Astrocyte (in vitro differentiated cells and primary cell): ENCODE data around the gene CERT1. TPM values are rescaled to one million over a fixed set of nuclear protein-coding genes. Genes with fewer than 3 reads are reported as not detected.

ENCODE experiments used
- DNase-seq: peaks from one replicate; pipeline ENCODE4 v3.0.0-alpha.2; 2010; ENCODE audit warnings: low read depth
- FAIRE-seq: peaks from 2 replicates; lab custom pipeline; 2011; peaks lifted over from hg19 to GRCh38; lab: Jason Lieb, UNC
- H2AFZ ChIP-seq: 2 replicates; pipeline ENCODE4 v1.6.0; 2012; ENCODE audit warnings: low read depth, low read length, inconsistent platforms
- H3K27ac ChIP-seq: 2 replicates; pipeline ENCODE4 v1.5.1; 2011; ENCODE audit warnings: low read depth, low read length, inconsistent platforms
- H3K27me3 ChIP-seq: 2 replicates; pipeline ENCODE4 v1.6.0; 2011; ENCODE audit warnings: low read length, inconsistent platforms; ENCODE audit not compliant: insufficient read depth
- H3K36me3 ChIP-seq: 2 replicates; pipeline ENCODE4 v1.5.1; 2011; ENCODE audit warnings: low read length, inconsistent platforms; ENCODE audit not compliant: insufficient read depth
- H3K4me1 ChIP-seq: 2 replicates; pipeline ENCODE4 v1.5.1; 2011; ENCODE audit warnings: low read length, inconsistent platforms; ENCODE audit not compliant: insufficient read depth
- H3K4me2 ChIP-seq: 2 replicates; pipeline ENCODE4 v1.6.0; 2012; ENCODE audit warnings: low read length, inconsistent platforms
- H3K4me3 ChIP-seq: 2 replicates; pipeline ENCODE4 v1.5.1; 2011; ENCODE audit warnings: low read depth, mild to moderate bottlenecking, low read length, inconsistent platforms; ENCODE audit not compliant: insufficient read depth
- H3K79me2 ChIP-seq: 2 replicates; pipeline ENCODE4 v1.6.0; 2012; ENCODE audit warnings: mild to moderate bottlenecking, low read length, inconsistent platforms; ENCODE audit not compliant: insufficient read depth
- H3K9ac ChIP-seq: 2 replicates; pipeline ENCODE4 v1.6.0; 2012; ENCODE audit warnings: mild to moderate bottlenecking, low read length, inconsistent platforms
- H3K9me3 ChIP-seq: 2 replicates; pipeline ENCODE4 v1.5.1; 2012; ENCODE audit warnings: low read depth, mild to moderate bottlenecking, low read length, inconsistent platforms; ENCODE audit not compliant: insufficient read depth
- H4K20me1 ChIP-seq: 2 replicates; pipeline ENCODE4 v1.6.0; 2012; ENCODE audit warnings: low read length, inconsistent platforms; ENCODE audit not compliant: insufficient read depth
- H3K27ac Mint-ChIP-seq: one replicate; pipeline ENCODE4 v1.8.0; 2021; ENCODE audit warnings: mild to moderate bottlenecking, mixed read lengths; ENCODE audit not compliant: unreplicated experiment
- H3K27me3 Mint-ChIP-seq: one replicate; pipeline ENCODE4 v1.8.0; 2021; ENCODE audit warnings: low read depth, mixed read lengths; ENCODE audit not compliant: unreplicated experiment
- H3K36me3 Mint-ChIP-seq: one replicate; pipeline ENCODE4 v1.8.0; 2021; ENCODE audit warnings: low read depth, mixed read lengths; ENCODE audit not compliant: unreplicated experiment
- H3K4me1 Mint-ChIP-seq: one replicate; pipeline ENCODE4 v1.8.0; 2021; ENCODE audit warnings: low read depth, mixed read lengths; ENCODE audit not compliant: unreplicated experiment
- H3K4me3 Mint-ChIP-seq: one replicate; pipeline ENCODE4 v1.8.0; 2021; ENCODE audit warnings: mild to moderate bottlenecking, moderate library complexity, mixed read lengths; ENCODE audit not compliant: unreplicated experiment
- H3K9me3 Mint-ChIP-seq: one replicate; pipeline ENCODE4 v1.8.0; 2021; ENCODE audit warnings: mild to moderate bottlenecking, mixed read lengths; ENCODE audit not compliant: unreplicated experiment
- EZH2 ChIP-seq: IDR thresholded peaks from 2 replicates; pipeline ENCODE4 v1.6.1; 2012; ENCODE audit warnings: mild to moderate bottlenecking, low read length, inconsistent platforms; ENCODE audit not compliant: insufficient read depth
- total RNA-seq: library from RNA; stranded (reverse); gene quantifications from 2 replicates; pipeline ENCODE4 v1.2.1, GENCODE V29; 2021
- TF ChIP-seq, protein P1 (sequence below): IDR thresholded peaks from 2 replicates; pipeline ENCODE4 v1.5.1; 2011; ENCODE audit warnings: low read depth, mild to moderate bottlenecking, inconsistent platforms, low read length, moderate library complexity; ENCODE audit not compliant: insufficient read depth

CERT1 gene
- total RNA-seq, 1 donor from 2014 or later: 29.6 TPM

DNA sequence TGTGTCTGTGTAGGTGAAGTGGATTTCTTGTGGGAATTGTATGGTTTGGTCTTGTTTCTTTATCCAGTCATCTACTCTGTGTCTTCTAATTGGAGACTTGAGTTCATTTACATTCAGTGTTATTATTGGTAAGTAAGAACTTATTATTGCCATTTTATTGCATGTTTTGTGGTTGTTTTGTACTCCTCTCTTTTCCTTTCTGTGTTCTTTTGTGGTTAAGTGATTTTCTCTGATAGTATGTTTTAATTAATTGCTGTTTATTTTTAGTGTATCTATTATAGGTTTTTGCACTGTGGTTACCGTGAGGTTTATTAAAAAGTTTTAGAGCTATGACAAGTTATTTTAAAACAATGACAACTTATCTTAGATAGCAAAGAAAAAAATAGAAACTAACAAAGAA is 8.3 kb upstream of the CERT1 start:
- Mint-ChIP-seq H3K36me3 (peaks cover 12% of the 10 kb centered on the region), H3K4me1 (peaks cover 19% of the 10 kb centered on the region), H3K4me3 (no peak overlapping the region), H3K9me3 (peaks cover 6% of the 10 kb centered on the region), H3K27me3 (no peaks in the 10 kb centered on the region), H3K27ac (no peak overlapping the region)
- Histone ChIP-seq H3K27me3 (no peaks in the 10 kb centered on the region), H3K4me2 (no peak overlapping the region), H4K20me1 (peaks cover 37% of the 10 kb centered on the region), H3K9ac (no peak overlapping the region), H3K27ac (no peak overlapping the region), H2AFZ (no peak overlapping the region), H3K4me1 (peaks cover 3% of the 10 kb centered on the region), H3K4me3 (no peak overlapping the region), H3K79me2 (peaks cover 99% of the 10 kb centered on the region), H3K9me3 (no peaks in the 10 kb centered on the region), H3K36me3 (no peaks in the 10 kb centered on the region)
- DNase-seq: no peak
- no peak for FAIRE-seq
- TF ChIP-seq, protein P1, sequence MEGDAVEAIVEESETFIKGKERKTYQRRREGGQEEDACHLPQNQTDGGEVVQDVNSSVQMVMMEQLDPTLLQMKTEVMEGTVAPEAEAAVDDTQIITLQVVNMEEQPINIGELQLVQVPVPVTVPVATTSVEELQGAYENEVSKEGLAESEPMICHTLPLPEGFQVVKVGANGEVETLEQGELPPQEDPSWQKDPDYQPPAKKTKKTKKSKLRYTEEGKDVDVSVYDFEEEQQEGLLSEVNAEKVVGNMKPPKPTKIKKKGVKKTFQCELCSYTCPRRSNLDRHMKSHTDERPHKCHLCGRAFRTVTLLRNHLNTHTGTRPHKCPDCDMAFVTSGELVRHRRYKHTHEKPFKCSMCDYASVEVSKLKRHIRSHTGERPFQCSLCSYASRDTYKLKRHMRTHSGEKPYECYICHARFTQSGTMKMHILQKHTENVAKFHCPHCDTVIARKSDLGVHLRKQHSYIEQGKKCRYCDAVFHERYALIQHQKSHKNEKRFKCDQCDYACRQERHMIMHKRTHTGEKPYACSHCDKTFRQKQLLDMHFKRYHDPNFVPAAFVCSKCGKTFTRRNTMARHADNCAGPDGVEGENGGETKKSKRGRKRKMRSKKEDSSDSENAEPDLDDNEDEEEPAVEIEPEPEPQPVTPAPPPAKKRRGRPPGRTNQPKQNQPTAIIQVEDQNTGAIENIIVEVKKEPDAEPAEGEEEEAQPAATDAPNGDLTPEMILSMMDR: no peak
- no peak for TF ChIP-seq EZH2

DNA sequence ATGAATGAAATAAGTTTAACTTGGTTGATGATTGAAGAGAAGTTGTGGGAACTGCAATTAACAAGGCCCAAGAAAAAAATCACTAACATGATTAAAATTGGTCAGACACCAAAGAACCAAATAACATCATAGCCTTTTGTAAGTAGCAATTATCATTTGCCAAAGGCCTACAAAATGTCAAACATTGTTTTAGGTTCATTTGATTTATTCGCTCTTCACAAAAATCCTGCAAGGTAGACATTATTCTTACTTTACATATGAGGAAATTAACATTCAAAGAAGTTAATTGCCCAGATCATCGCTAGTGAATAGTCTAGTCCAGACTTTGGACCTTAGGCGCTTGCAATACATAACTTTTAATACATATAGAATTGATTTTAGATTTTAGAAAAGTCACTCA is 2.9 kb upstream of the CERT1 start:
- peaks cover 16% of the 10 kb centered on the region for H3K4me1 Mint-ChIP-seq
- Histone ChIP-seq H2AFZ (no peak overlapping the region), H3K27me3 (no peaks in the 10 kb centered on the region), H4K20me1 (peaks cover 28% of the 10 kb centered on the region), H3K4me2 (no peak overlapping the region), H3K4me3 (no peak overlapping the region), H3K36me3 (no peaks in the 10 kb centered on the region), H3K9me3 (no peaks in the 10 kb centered on the region), H3K27ac (no peak overlapping the region), H3K4me1 (no peaks in the 10 kb centered on the region), H3K79me2 (peaks cover 97% of the 10 kb centered on the region), H3K9ac (no peak overlapping the region)
- H3K36me3 Mint-ChIP-seq: no peaks in the 10 kb centered on the region
- DNase-seq (no peak), FAIRE-seq (no peak)
- H3K27ac Mint-ChIP-seq: no peak overlapping the region
- no peaks in the 10 kb centered on the region for H3K9me3 Mint-ChIP-seq
- no peak for TF ChIP-seq EZH2
- TF ChIP-seq, protein P1: no peak
- H3K4me3 Mint-ChIP-seq: peak overlapping the region; percentile 14
- H3K27me3 Mint-ChIP-seq: no peaks in the 10 kb centered on the region

DNA sequence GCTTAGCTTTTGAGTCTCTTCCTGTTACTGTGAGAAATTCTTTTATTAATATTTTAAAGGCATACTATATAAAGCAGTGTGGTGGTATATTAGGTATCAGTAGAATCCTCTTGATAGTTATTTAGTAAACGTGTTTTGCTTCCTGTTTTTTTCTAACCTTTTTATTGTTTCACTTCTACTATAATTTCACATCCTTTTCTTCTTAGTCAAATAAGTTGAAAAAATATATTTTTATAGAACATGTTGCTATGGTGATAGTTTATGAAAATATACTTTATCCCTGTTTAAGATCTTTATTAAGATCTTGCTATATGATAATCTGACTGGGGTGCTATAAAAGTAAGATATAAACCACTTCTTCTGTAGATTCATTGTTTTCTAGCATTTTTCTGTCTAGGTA is 2.4 kb upstream of the CERT1 start:
- DNase-seq: no peak
- H3K9ac ChIP-seq: no peak overlapping the region
- FAIRE-seq: no peak
- Mint-ChIP-seq H3K4me1 (peaks cover 16% of the 10 kb centered on the region), H3K9me3 (no peaks in the 10 kb centered on the region), H3K27me3 (no peaks in the 10 kb centered on the region), H3K27ac (peak overlapping the region; percentile 41), H3K36me3 (no peaks in the 10 kb centered on the region), H3K4me3 (no peak overlapping the region)
- H3K27ac ChIP-seq: no peak overlapping the region
- peaks cover 97% of the 10 kb centered on the region for H3K79me2 ChIP-seq
- H3K4me3 ChIP-seq: no peak overlapping the region
- peaks cover 24% of the 10 kb centered on the region for H4K20me1 ChIP-seq
- no peak overlapping the region for H2AFZ ChIP-seq
- H3K4me1 ChIP-seq: no peaks in the 10 kb centered on the region
- no peaks in the 10 kb centered on the region for H3K36me3 ChIP-seq
- no peaks in the 10 kb centered on the region for H3K9me3 ChIP-seq
- TF ChIP-seq, protein P1: no peak
- no peak for TF ChIP-seq EZH2
- peak overlapping the region; percentile 86 for H3K4me2 ChIP-seq
- H3K27me3 ChIP-seq: no peaks in the 10 kb centered on the region
